Suprapubic skin (tissue), 4 donors: ENCODE results near the gene DYNC2H1. TPM values are rescaled to one million over a fixed set of nuclear protein-coding genes. Genes with fewer than 3 reads are reported as not detected.

Experiments
- DNase-seq, 2 donors: peaks; one replicate each; pipeline ENCODE4 v3.0.0-alpha.2; 2019; ENCODE audit warnings: low spot score in 2 of 2
- H3K27ac ChIP-seq: fragments of 200-600 bp; sonication (generic); one replicate; pipeline ENCODE4 v1.5.1; 2019
- H3K27me3 ChIP-seq: fragments of 200-600 bp; sonication (generic); one replicate; pipeline ENCODE4 v1.5.1; 2019
- H3K36me3 ChIP-seq: fragments of 200-600 bp; sonication (generic); one replicate; pipeline ENCODE4 v1.5.1; 2019
- H3K4me1 ChIP-seq: fragments of 200-600 bp; sonication (generic); one replicate; pipeline ENCODE4 v1.5.1; 2019
- H3K4me3 ChIP-seq: fragments of 200-600 bp; sonication (generic); one replicate; pipeline ENCODE4 v1.5.1; 2019; ENCODE audit warnings: mild to moderate bottlenecking
- H3K9me3 ChIP-seq: fragments of 200-600 bp; sonication (generic); one replicate; pipeline ENCODE4 v1.5.1; 2019
- CTCF ChIP-seq, 2 donors: fragments of 200-600 bp in 1 of 2; fragments of 450-650 bp in 1 of 2; sonication (generic) in 1 of 2; IDR thresholded peaks; one replicate each; pipeline ENCODE4 v1.5.1; 2016 to 2019; ENCODE audit warnings: antibody characterized with exemption in 2 of 2, mild to moderate bottlenecking in 1 of 2, moderate library complexity in 1 of 2
- EP300 ChIP-seq: sonication (generic); formaldehyde crosslinking; IDR thresholded peaks from one replicate; pipeline ENCODE4 v1.6.1; 2017; ENCODE audit warnings: antibody characterized with exemption
- POLR2A ChIP-seq, 2 donors: fragments of 450-650 bp; IDR thresholded peaks; one replicate each; pipeline ENCODE4 v1.6.1; 2017; ENCODE audit warnings: antibody characterized with exemption in 2 of 2, mild to moderate bottlenecking in 2 of 2, moderate library complexity in 2 of 2
- POLR2AphosphoS5 ChIP-seq, 3 donors: sonication (generic); formaldehyde crosslinking; IDR thresholded peaks; one replicate each; pipeline ENCODE4 v1.6.1; 2017; ENCODE audit warnings: antibody characterized with exemption in 3 of 3
- WGBS: methylation state at CpG from one replicate; pipeline ENCODE4 v1.1.5; 2018; 5-methylcytosine and 5-hydroxymethylcytosine counted together
- total RNA-seq, 4 donors: library from RNA; depleted of rRNA; stranded (reverse); fragments of >200 nt; gene quantifications; one replicate each; pipeline ENCODE4 v1.1.0, GENCODE V29; 2016

The DYNC2H1 gene
- total RNA-seq, 4 donors from 2014 or later, result 8.4 to 33.2 (median 11.5) TPM

GRCh38 chr11:103486604-103487003 is 377.4 kb downstream of the DYNC2H1 start:
- H3K36me3 ChIP-seq, result no peaks in the 10 kb centered on the region
- 55% methylated on average over 5 of the region's 5 CpGs for WGBS
- H3K9me3 ChIP-seq, result no peaks in the 10 kb centered on the region
- no peaks in the 10 kb centered on the region for H3K27me3 ChIP-seq
- no peak for TF ChIP-seq CTCF (IDR thresholded peaks at IDR 0.05)
- no peak overlapping the region for H3K27ac ChIP-seq
- no peaks in the 10 kb centered on the region for H3K4me1 ChIP-seq
- no peak overlapping the region for H3K4me3 ChIP-seq
- DNase-seq, result no peak

- H3K4me3 ChIP-seq, result no peak overlapping the region
- H3K27me3 ChIP-seq, result no peaks in the 10 kb centered on the region
- DNase-seq, result no peak
- no peaks in the 10 kb centered on the region for H3K36me3 ChIP-seq
- no peaks in the 10 kb centered on the region for H3K4me1 ChIP-seq
- no peak overlapping the region for H3K27ac ChIP-seq
- WGBS, result 68% methylated on average over 4 of the region's 4 CpGs
- no peak for TF ChIP-seq EP300
- no peak for TF ChIP-seq POLR2AphosphoS5 (IDR thresholded peaks at IDR 0.05)
- no peak for TF ChIP-seq CTCF (IDR thresholded peaks at IDR 0.05)
- TF ChIP-seq POLR2A (IDR thresholded peaks at IDR 0.05), result no peak
- H3K9me3 ChIP-seq, result no peaks in the 10 kb centered on the region
These were observed 377.9 kb downstream of the DYNC2H1 start for GRCh38 chr11:103487113-103487512.

GRCh38 chr11:103488031-103488461 is 378.8 kb downstream of the DYNC2H1 start:
- no peak overlapping the region for H3K4me3 ChIP-seq
- no peaks in the 10 kb centered on the region for H3K27me3 ChIP-seq
- no peak for TF ChIP-seq CTCF (IDR thresholded peaks at IDR 0.05)
- no peak for TF ChIP-seq POLR2AphosphoS5 (IDR thresholded peaks at IDR 0.05)
- TF ChIP-seq EP300, result no peak
- TF ChIP-seq POLR2A (IDR thresholded peaks at IDR 0.05), result no peak
- H3K9me3 ChIP-seq, result no peaks in the 10 kb centered on the region
- no peak overlapping the region for H3K27ac ChIP-seq
- H3K4me1 ChIP-seq, result no peaks in the 10 kb centered on the region
- H3K36me3 ChIP-seq, result no peaks in the 10 kb centered on the region
- DNase-seq, result no peak

- no peaks in the 10 kb centered on the region for H3K9me3 ChIP-seq
- H3K4me3 ChIP-seq, result no peak overlapping the region
- no peak for DNase-seq
- H3K36me3 ChIP-seq, result no peaks in the 10 kb centered on the region
- no peak overlapping the region for H3K27ac ChIP-seq
- H3K27me3 ChIP-seq, result no peaks in the 10 kb centered on the region
- WGBS, result 91% methylated on average over 2 of the region's 2 CpGs
- H3K4me1 ChIP-seq, result no peaks in the 10 kb centered on the region
- no peak for TF ChIP-seq POLR2AphosphoS5 (IDR thresholded peaks at IDR 0.05)
- no peak for TF ChIP-seq CTCF (IDR thresholded peaks at IDR 0.05)
- no peak for TF ChIP-seq POLR2A (IDR thresholded peaks at IDR 0.05)
- TF ChIP-seq EP300, result no peak
These were observed 379.4 kb downstream of the DYNC2H1 start for GRCh38 chr11:103488579-103488978.

- TF ChIP-seq EP300 (no peak), CTCF (IDR thresholded peaks at IDR 0.05) (no peak), POLR2AphosphoS5 (IDR thresholded peaks at IDR 0.05) (no peak), POLR2A (IDR thresholded peaks at IDR 0.05) (no peak)
- 51% methylated on average over 2 of the region's 2 CpGs for WGBS
- no peaks in the 10 kb centered on the region for H3K4me1 ChIP-seq
- no peaks in the 10 kb centered on the region for H3K9me3 ChIP-seq
- DNase-seq, result no peak
- H3K27me3 ChIP-seq, result no peaks in the 10 kb centered on the region
- no peaks in the 10 kb centered on the region for H3K36me3 ChIP-seq
- no peak overlapping the region for H3K27ac ChIP-seq
- no peak overlapping the region for H3K4me3 ChIP-seq
These were observed 382.6 kb downstream of the DYNC2H1 start for GRCh38 chr11:103491777-103492176.
